ENCODE results near the gene MAFF. TPM values are rescaled to one million over a fixed set of nuclear protein-coding genes. Genes with fewer than 3 reads are reported as not detected.

Gene MAFF
- polyA plus RNA-seq, 1 donor: 20.2 TPM

DNA sequence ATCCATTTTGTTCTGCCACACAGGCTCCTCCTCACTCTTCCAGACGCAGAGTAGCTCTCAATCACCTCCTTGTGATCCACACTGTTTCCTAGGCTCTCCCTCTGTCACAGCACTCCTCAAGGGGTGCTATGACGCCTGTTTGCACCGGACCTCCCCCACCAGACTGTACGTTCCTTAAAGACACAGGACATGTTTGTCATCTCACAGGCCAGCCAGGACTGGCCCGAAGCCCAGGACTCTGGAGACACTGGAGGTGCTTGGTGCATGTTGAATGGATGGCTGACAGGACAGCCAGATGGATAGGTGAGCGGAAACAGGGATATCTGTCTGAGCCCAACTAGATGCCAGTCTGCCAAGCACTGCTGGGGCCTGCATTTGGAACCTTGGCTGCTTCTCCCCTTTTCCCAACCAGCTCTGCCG lies 33.8 kb upstream of the MAFF start:
- H3K9me3 ChIP-seq (ENCODE audit: control insufficient read depth, low read depth, low read length): no peaks in the 10 kb centered on the region
- no peak for DNase-seq
- H3K4me3 ChIP-seq (ENCODE audit: low read length): no peak overlapping the region
- no CpG with 5 or more reads among the region's 7 CpGs for WGBS (ENCODE audit: insufficient coverage, low lambda C conversion rate)
- no peaks in the 10 kb centered on the region for H3K27me3 ChIP-seq (ENCODE audit: control insufficient read depth, insufficient read depth, low read length)
- H3K4me1 ChIP-seq (ENCODE audit: control insufficient read depth, insufficient read depth, low read length): peaks cover 34% of the 10 kb centered on the region
- peaks cover 16% of the 10 kb centered on the region for H3K36me3 ChIP-seq (ENCODE audit: control insufficient read depth, insufficient read depth, low read length)
- H3K27ac ChIP-seq (ENCODE audit: low read length): no peak overlapping the region

GRCh38 chr22:38169116-38169515 lies 32.7 kb upstream of the MAFF start:
- peaks cover 24% of the 10 kb centered on the region for H3K4me1 ChIP-seq (ENCODE audit: control insufficient read depth, insufficient read depth, low read length)
- H3K27ac ChIP-seq (ENCODE audit: low read length): no peak overlapping the region
- DNase-seq: no peak
- H3K27me3 ChIP-seq (ENCODE audit: control insufficient read depth, insufficient read depth, low read length): no peaks in the 10 kb centered on the region
- no peaks in the 10 kb centered on the region for H3K9me3 ChIP-seq (ENCODE audit: control insufficient read depth, low read depth, low read length)
- H3K4me3 ChIP-seq (ENCODE audit: low read length): no peak overlapping the region
- no CpG with 5 or more reads among the region's 17 CpGs for WGBS (ENCODE audit: insufficient coverage, low lambda C conversion rate)
- H3K36me3 ChIP-seq (ENCODE audit: control insufficient read depth, insufficient read depth, low read length): peaks cover 16% of the 10 kb centered on the region

- H3K27me3 ChIP-seq (ENCODE audit: control insufficient read depth, insufficient read depth, low read length): no peaks in the 10 kb centered on the region
- DNase-seq: no peak
- peaks cover 11% of the 10 kb centered on the region for H3K4me1 ChIP-seq (ENCODE audit: control insufficient read depth, insufficient read depth, low read length)
- H3K36me3 ChIP-seq (ENCODE audit: control insufficient read depth, insufficient read depth, low read length): peaks cover 16% of the 10 kb centered on the region
- no peaks in the 10 kb centered on the region for H3K9me3 ChIP-seq (ENCODE audit: control insufficient read depth, low read depth, low read length)
- WGBS (ENCODE audit: insufficient coverage, low lambda C conversion rate): no CpG with 5 or more reads among the region's 5 CpGs
- H3K4me3 ChIP-seq (ENCODE audit: low read length): no peak overlapping the region
- H3K27ac ChIP-seq (ENCODE audit: low read length): no peak overlapping the region
Measured at GRCh38 chr22:38170469-38170868, 31.3 kb upstream of the MAFF start.

DNA sequence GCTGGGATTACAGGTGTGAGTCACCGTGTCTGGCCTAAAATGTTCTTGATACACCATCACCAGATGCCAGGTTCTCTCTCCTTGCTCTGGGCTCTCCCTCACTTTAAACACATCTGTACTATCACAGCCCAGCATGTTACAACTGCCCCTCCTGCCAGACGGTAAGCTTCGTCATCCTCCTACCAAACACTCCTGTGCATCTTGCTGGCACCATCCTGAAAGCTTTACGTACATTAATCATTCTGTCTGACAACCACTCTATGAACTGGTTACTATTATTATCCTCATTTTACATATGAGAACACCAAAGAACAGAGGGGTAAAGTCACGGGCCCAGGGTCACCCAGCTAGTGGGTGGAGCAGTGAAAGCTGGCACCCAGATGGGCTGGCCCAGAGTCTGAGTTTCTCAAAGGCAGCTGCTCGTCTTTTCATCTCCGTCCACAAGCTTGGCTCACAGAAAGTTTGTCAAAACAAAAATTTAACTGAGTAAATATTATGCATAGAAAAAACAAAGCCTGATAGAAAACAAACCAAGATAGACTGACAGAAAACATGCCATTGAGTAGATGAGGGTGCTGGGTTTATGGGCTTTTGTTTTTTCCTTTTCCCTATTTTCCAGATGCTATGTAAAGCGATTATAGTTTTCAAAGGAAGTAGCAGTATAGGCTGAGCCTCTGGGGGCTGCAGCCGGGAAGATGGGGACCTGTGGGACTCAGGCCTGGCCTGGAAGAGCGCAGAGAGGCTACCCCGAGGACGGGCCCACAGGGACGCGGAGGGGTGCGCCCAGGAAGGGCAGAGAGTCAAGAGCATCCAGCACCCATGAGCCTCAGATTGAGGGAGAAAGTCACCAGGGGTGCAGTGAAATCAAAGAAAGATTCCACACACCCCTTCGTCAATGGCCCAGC lies 29.6 kb upstream of the MAFF start:
- peaks cover 3% of the 10 kb centered on the region for H3K4me1 ChIP-seq (ENCODE audit: control insufficient read depth, insufficient read depth, low read length)
- no peaks in the 10 kb centered on the region for H3K27me3 ChIP-seq (ENCODE audit: control insufficient read depth, insufficient read depth, low read length)
- H3K9me3 ChIP-seq (ENCODE audit: control insufficient read depth, low read depth, low read length): no peaks in the 10 kb centered on the region
- DNase-seq: no peak
- H3K36me3 ChIP-seq (ENCODE audit: control insufficient read depth, insufficient read depth, low read length): peaks cover 12% of the 10 kb centered on the region
- no peak overlapping the region for H3K4me3 ChIP-seq (ENCODE audit: low read length)
- H3K27ac ChIP-seq (ENCODE audit: low read length): no peak overlapping the region
- no CpG with 5 or more reads among the region's 16 CpGs for WGBS (ENCODE audit: insufficient coverage, low lambda C conversion rate)

- no peaks in the 10 kb centered on the region for H3K27me3 ChIP-seq (ENCODE audit: control insufficient read depth, insufficient read depth, low read length)
- H3K27ac ChIP-seq (ENCODE audit: low read length): no peak overlapping the region
- no peak overlapping the region for H3K4me3 ChIP-seq (ENCODE audit: low read length)
- peaks cover 9% of the 10 kb centered on the region for H3K4me1 ChIP-seq (ENCODE audit: control insufficient read depth, insufficient read depth, low read length)
- DNase-seq: peak; percentile 57 to 67
- no CpG with 5 or more reads among the region's 16 CpGs for WGBS (ENCODE audit: insufficient coverage, low lambda C conversion rate)
- no peaks in the 10 kb centered on the region for H3K9me3 ChIP-seq (ENCODE audit: control insufficient read depth, low read depth, low read length)
- H3K36me3 ChIP-seq (ENCODE audit: control insufficient read depth, insufficient read depth, low read length): peaks cover 8% of the 10 kb centered on the region
Measured at GRCh38 chr22:38172832-38173640, 28.8 kb upstream of the MAFF start.

- Histone ChIP-seq H3K9me3 (ENCODE audit: control insufficient read depth, low read depth, low read length) (no peaks in the 10 kb centered on the region), H3K27ac (ENCODE audit: low read length) (no peak overlapping the region), H3K36me3 (ENCODE audit: control insufficient read depth, insufficient read depth, low read length) (peaks cover 5% of the 10 kb centered on the region), H3K4me3 (ENCODE audit: low read length) (no peak overlapping the region), H3K27me3 (ENCODE audit: control insufficient read depth, insufficient read depth, low read length) (no peaks in the 10 kb centered on the region), H3K4me1 (ENCODE audit: control insufficient read depth, insufficient read depth, low read length) (peaks cover 9% of the 10 kb centered on the region)
- 100% methylated on average over 1 of the region's 4 CpGs for WGBS (ENCODE audit: insufficient coverage, low lambda C conversion rate)
- DNase-seq: no peak
Measured at GRCh38 chr22:38173641-38173906, 28.2 kb upstream of the MAFF start.

- Histone ChIP-seq H3K4me3 (ENCODE audit: low read length) (no peak overlapping the region), H3K27ac (ENCODE audit: low read length) (no peak overlapping the region), H3K9me3 (ENCODE audit: control insufficient read depth, low read depth, low read length) (no peaks in the 10 kb centered on the region), H3K27me3 (ENCODE audit: control insufficient read depth, insufficient read depth, low read length) (no peaks in the 10 kb centered on the region), H3K4me1 (ENCODE audit: control insufficient read depth, insufficient read depth, low read length) (peaks cover 9% of the 10 kb centered on the region), H3K36me3 (ENCODE audit: control insufficient read depth, insufficient read depth, low read length) (no peaks in the 10 kb centered on the region)
- DNase-seq: no peak
- no CpG with 5 or more reads among the region's 14 CpGs for WGBS (ENCODE audit: insufficient coverage, low lambda C conversion rate)
Measured at GRCh38 chr22:38174626-38175025, 27.2 kb upstream of the MAFF start.

- no peak overlapping the region for H3K27ac ChIP-seq (ENCODE audit: low read length)
- H3K4me1 ChIP-seq (ENCODE audit: control insufficient read depth, insufficient read depth, low read length): peaks cover 16% of the 10 kb centered on the region
Measured at GRCh38 chr22:38175206-38176118, 26.3 kb upstream of the MAFF start.

DNA sequence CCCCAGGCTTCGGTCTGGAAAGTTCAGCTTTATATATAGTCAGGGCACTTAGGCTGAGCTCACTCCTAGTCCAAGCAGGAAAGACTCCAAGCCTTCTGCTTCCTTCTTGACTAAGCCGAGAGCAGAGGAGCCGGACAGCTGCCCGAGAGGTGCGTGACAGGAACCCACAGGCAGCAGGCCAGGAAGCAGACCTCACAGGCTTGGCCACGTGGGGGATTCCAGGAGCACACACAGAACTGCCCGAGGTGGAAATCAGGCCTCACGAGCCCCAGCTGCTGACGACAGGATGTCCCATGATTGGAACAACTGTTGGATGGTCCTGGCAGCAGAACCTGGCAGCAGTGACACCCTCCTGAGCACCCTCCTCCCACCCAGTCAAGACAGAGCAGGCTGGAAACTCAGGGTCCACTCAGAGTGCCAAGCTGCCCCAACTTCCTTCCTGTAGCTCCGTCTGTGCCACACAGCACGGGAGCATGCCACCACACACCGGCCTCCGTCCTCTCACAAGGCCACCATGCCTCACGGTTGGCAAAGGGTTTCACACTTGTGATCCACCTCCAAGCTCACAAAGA lies 25.5 kb upstream of the MAFF start:
- Histone ChIP-seq H3K27me3 (ENCODE audit: control insufficient read depth, insufficient read depth, low read length) (no peaks in the 10 kb centered on the region), H3K9me3 (ENCODE audit: control insufficient read depth, low read depth, low read length) (no peaks in the 10 kb centered on the region), H3K4me3 (ENCODE audit: low read length) (no peak overlapping the region), H3K4me1 (ENCODE audit: control insufficient read depth, insufficient read depth, low read length) (peaks cover 24% of the 10 kb centered on the region), H3K36me3 (ENCODE audit: control insufficient read depth, insufficient read depth, low read length) (no peaks in the 10 kb centered on the region), H3K27ac (ENCODE audit: low read length) (no peak overlapping the region)
- WGBS (ENCODE audit: insufficient coverage, low lambda C conversion rate): no CpG with 5 or more reads among the region's 14 CpGs
- DNase-seq: peak in 1 of 2 donors; percentile 49

More at GRCh38 chr22:38175206-38176118, 26.3 kb upstream of the MAFF start:
- Histone ChIP-seq H3K9me3 (ENCODE audit: control insufficient read depth, low read depth, low read length) (no peaks in the 10 kb centered on the region), H3K4me3 (ENCODE audit: low read length) (no peak overlapping the region), H3K27me3 (ENCODE audit: control insufficient read depth, insufficient read depth, low read length) (no peaks in the 10 kb centered on the region), H3K36me3 (ENCODE audit: control insufficient read depth, insufficient read depth, low read length) (no peaks in the 10 kb centered on the region)
- 100% methylated on average over 2 of the region's 17 CpGs for WGBS (ENCODE audit: insufficient coverage, low lambda C conversion rate)
- no peak for DNase-seq

- Histone ChIP-seq H3K9me3 (ENCODE audit: control insufficient read depth, low read depth, low read length) (no peaks in the 10 kb centered on the region), H3K4me1 (ENCODE audit: control insufficient read depth, insufficient read depth, low read length) (peaks cover 27% of the 10 kb centered on the region), H3K4me3 (ENCODE audit: low read length) (no peak overlapping the region), H3K27ac (ENCODE audit: low read length) (no peak overlapping the region), H3K36me3 (ENCODE audit: control insufficient read depth, insufficient read depth, low read length) (no peaks in the 10 kb centered on the region), H3K27me3 (ENCODE audit: control insufficient read depth, insufficient read depth, low read length) (no peaks in the 10 kb centered on the region)
- WGBS (ENCODE audit: insufficient coverage, low lambda C conversion rate): no CpG with 5 or more reads among the region's 4 CpGs
- no peak for DNase-seq
Measured at GRCh38 chr22:38177044-38177443, 24.8 kb upstream of the MAFF start.
